Measurements from ENCODE around the gene YOD1.

DNA sequence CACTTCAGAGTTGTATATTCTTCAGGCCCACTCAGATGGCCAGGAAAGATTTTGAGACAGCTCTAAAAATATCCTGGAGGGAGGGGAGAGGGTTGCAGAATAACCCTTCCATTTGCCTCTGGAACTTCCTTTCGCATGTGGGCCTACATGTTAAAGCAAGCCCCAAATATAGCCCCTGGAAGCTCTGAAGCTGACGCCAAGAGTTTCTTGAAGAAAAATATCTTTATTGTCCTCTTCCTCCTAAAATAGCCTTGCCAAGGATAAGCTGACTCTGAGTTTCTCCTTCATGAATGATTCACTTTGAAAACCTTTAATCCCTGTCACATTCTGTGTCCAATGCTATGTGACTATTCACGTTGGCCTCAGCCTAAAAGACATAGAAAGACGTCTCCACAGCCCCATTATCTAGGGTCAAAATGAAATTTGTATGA lies 24.9 kb downstream of the YOD1 start:
- TF ChIP-seq, protein P1, sequence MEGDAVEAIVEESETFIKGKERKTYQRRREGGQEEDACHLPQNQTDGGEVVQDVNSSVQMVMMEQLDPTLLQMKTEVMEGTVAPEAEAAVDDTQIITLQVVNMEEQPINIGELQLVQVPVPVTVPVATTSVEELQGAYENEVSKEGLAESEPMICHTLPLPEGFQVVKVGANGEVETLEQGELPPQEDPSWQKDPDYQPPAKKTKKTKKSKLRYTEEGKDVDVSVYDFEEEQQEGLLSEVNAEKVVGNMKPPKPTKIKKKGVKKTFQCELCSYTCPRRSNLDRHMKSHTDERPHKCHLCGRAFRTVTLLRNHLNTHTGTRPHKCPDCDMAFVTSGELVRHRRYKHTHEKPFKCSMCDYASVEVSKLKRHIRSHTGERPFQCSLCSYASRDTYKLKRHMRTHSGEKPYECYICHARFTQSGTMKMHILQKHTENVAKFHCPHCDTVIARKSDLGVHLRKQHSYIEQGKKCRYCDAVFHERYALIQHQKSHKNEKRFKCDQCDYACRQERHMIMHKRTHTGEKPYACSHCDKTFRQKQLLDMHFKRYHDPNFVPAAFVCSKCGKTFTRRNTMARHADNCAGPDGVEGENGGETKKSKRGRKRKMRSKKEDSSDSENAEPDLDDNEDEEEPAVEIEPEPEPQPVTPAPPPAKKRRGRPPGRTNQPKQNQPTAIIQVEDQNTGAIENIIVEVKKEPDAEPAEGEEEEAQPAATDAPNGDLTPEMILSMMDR (IDR thresholded peaks at IDR 0.05; ENCODE audit: low read depth, low read length, poor library complexity, severe bottlenecking): no peak
- TF ChIP-seq EZH2phosphoT487 (IDR thresholded peaks at IDR 0.05; ENCODE audit: borderline replicate concordance, low read length): no peak

All from DOHH2 (cell line).